Right atrium auricular region (tissue), 2 donors: Measurements from ENCODE around the gene LASP1. TPM values are rescaled to one million over a fixed set of nuclear protein-coding genes. Genes with fewer than 3 reads are reported as not detected.
A peak's percentile ranks its signal among the peaks of the same experiment; 100 is the strongest.

Source experiments
- DNase-seq: peaks from one replicate; pipeline ENCODE4 v3.0.0-alpha.2; 2019; ENCODE audit warnings: low spot score
- H3K27ac ChIP-seq, 2 donors: fragments of 200-600 bp; sonication (generic); 1 replicate in 1 of 2; 2 replicates in 1 of 2; pipeline ENCODE4 v1.5.1; 2016 to 2019
- H3K27me3 ChIP-seq, 2 donors: fragments of 200-600 bp; sonication (generic); one replicate each; pipeline versions ENCODE4 v1.5.1 to v1.6.0; 2017 to 2019
- H3K36me3 ChIP-seq: fragments of 200-600 bp; sonication (generic); one replicate; pipeline ENCODE4 v1.5.1; 2016
- H3K4me1 ChIP-seq, 2 donors: fragments of 200-600 bp; sonication (generic); one replicate each; pipeline versions ENCODE4 v1.5.1 to v1.6.0; 2017 to 2019
- H3K4me3 ChIP-seq, 2 donors: fragments of 200-600 bp; sonication (generic); 1 replicate in 1 of 2; 2 replicates in 1 of 2; pipeline ENCODE4 v1.5.1; 2017 to 2019; ENCODE audit warnings: mild to moderate bottlenecking in 1 of 2, moderate library complexity in 1 of 2
- H3K9me3 ChIP-seq, 2 donors: fragments of 200-600 bp; sonication (generic); one replicate each; pipeline ENCODE4 v1.5.1; 2019
- CTCF ChIP-seq, 2 donors: fragments of 200-600 bp; sonication (generic); IDR thresholded peaks; one replicate each; pipeline ENCODE4 v1.5.1; 2019; ENCODE audit warnings: antibody characterized with exemption in 2 of 2
- total RNA-seq, 2 donors: library from RNA; depleted of rRNA; stranded (reverse); fragments of >200 nt; gene quantifications; one replicate each; pipeline ENCODE4 v1.1.0, GENCODE V29; 2016

The LASP1 gene
- total RNA-seq, 2 donors from 2014 or later = 34.2 to 65.4 TPM

- Histone ChIP-seq H3K9me3 (no peaks in the 10 kb centered on the region), H3K36me3 (peaks cover 56% of the 10 kb centered on the region), H3K27me3 (no peaks in the 10 kb centered on the region), H3K27ac (no peak overlapping the region), H3K4me1 (peaks cover 0 to 49% of the 10 kb centered on the region in 2 donors), H3K4me3 (no peak overlapping the region)
- no peak for TF ChIP-seq CTCF (IDR thresholded peaks at IDR 0.05)
- DNase-seq = no peak
Observed at GRCh38 chr17:38918129-38918913, 48.5 kb downstream of the LASP1 start.

- no peak overlapping the region for H3K4me3 ChIP-seq
- peaks cover 0 to 49% of the 10 kb centered on the region in 2 donors for H3K4me1 ChIP-seq
- peaks cover 56% of the 10 kb centered on the region for H3K36me3 ChIP-seq
- H3K27ac ChIP-seq = peak overlapping the region in 1 of 2 donors; percentile 5
- no peak for TF ChIP-seq CTCF (IDR thresholded peaks at IDR 0.05)
- DNase-seq = no peak
- H3K27me3 ChIP-seq = no peaks in the 10 kb centered on the region
- no peaks in the 10 kb centered on the region for H3K9me3 ChIP-seq
Observed at GRCh38 chr17:38918916-38919315, 49.1 kb downstream of the LASP1 start.

GRCh38 chr17:38919316-38920078, 49.6 kb downstream of the LASP1 start:
- Histone ChIP-seq H3K9me3 (no peaks in the 10 kb centered on the region), H3K27me3 (no peaks in the 10 kb centered on the region), H3K4me1 (peaks cover 0 to 48% of the 10 kb centered on the region in 2 donors), H3K27ac (peak overlapping the region in 1 of 2 donors; percentile 5), H3K4me3 (no peak overlapping the region), H3K36me3 (peaks cover 50% of the 10 kb centered on the region)
- peak; percentile 53 for DNase-seq
- no peak for TF ChIP-seq CTCF (IDR thresholded peaks at IDR 0.05)

GRCh38 chr17:38920374-38921291, 50.8 kb downstream of the LASP1 start:
- DNase-seq = peak; percentile 54
- Histone ChIP-seq H3K27ac (peak overlapping the region; percentile 39 to 63), H3K9me3 (no peaks in the 10 kb centered on the region), H3K36me3 (peaks cover 38% of the 10 kb centered on the region), H3K4me1 (peaks cover 0 to 48% of the 10 kb centered on the region in 2 donors), H3K27me3 (no peaks in the 10 kb centered on the region), H3K4me3 (no peak overlapping the region)
- TF ChIP-seq CTCF (IDR thresholded peaks at IDR 0.05) = no peak

GRCh38 chr17:38921756-38922411, 52.0 kb downstream of the LASP1 start:
- DNase-seq = peak; percentile 57
- no peak overlapping the region for H3K4me3 ChIP-seq

More at GRCh38 chr17:38921756-38922411, 52.0 kb downstream of the LASP1 start:
- no peaks in the 10 kb centered on the region for H3K9me3 ChIP-seq
- no peaks in the 10 kb centered on the region for H3K27me3 ChIP-seq
- peak overlapping the region; percentile 39 to 63 for H3K27ac ChIP-seq
- H3K4me1 ChIP-seq = peaks cover 0 to 59% of the 10 kb centered on the region in 2 donors
- TF ChIP-seq CTCF (IDR thresholded peaks at IDR 0.05) = no peak
- H3K36me3 ChIP-seq = peaks cover 28% of the 10 kb centered on the region
